Inflammatory macrophage treated with lipopolysaccharide for 1 hour (primary cell): ENCODE measurements around the gene FXYD5.
"Not testable (repeated sequence)": the region's sequence is repeated elsewhere in the genome, so short reads cannot be mapped to it uniquely, and the experiment has no call there.

Experiments
- DNase-seq, 2 donors: peaks; one replicate each; pipeline ENCODE4 v3.0.0-alpha.2; 2020 to 2022

FXYD5 gene

GRCh38 chr19:35120492-35120891 is 34.0 kb upstream of the FXYD5 start:
- DNase-seq: peak; percentile 88 to 97

GRCh38 chr19:35120898-35121297 is 33.6 kb upstream of the FXYD5 start:
- DNase-seq: peak in 1 of 2 donors; percentile 53

GRCh38 chr19:35122687-35123551 is 31.6 kb upstream of the FXYD5 start:
- DNase-seq: no peak

- peak; percentile 45 to 74 for DNase-seq
Measured at GRCh38 chr19:35123573-35123972, 31.0 kb upstream of the FXYD5 start.

GRCh38 chr19:35124098-35125060 is 30.2 kb upstream of the FXYD5 start:
- DNase-seq: peak; percentile 80 to 87

GRCh38 chr19:35125270-35125717 is 29.2 kb upstream of the FXYD5 start:
- DNase-seq: no peak

GRCh38 chr19:35125749-35126623 is 28.5 kb upstream of the FXYD5 start:
- DNase-seq: no peak

GRCh38 chr19:35126624-35126959 is 27.9 kb upstream of the FXYD5 start:
- no peak for DNase-seq

- no peak for DNase-seq
Measured at GRCh38 chr19:35127871-35128270, 26.7 kb upstream of the FXYD5 start.

GRCh38 chr19:35128398-35129057 is 26.0 kb upstream of the FXYD5 start:
- no peak for DNase-seq

GRCh38 chr19:35129724-35130274 is 24.7 kb upstream of the FXYD5 start:
- not testable (repeated sequence) for DNase-seq

GRCh38 chr19:35130761-35131720 is 23.5 kb upstream of the FXYD5 start:
- no peak for DNase-seq

GRCh38 chr19:35132254-35132653 is 22.3 kb upstream of the FXYD5 start:
- no peak for DNase-seq

- no peak for DNase-seq
Measured at GRCh38 chr19:35133826-35134225, 20.7 kb upstream of the FXYD5 start.

GRCh38 chr19:35134601-35135242 is 19.8 kb upstream of the FXYD5 start, which contains the start of gene LGI4:
TSS of gene LGI4 (minus strand) at chr19:35135059. CDS start at chr19:35134680, 379 bp downstream.
- no peak for DNase-seq

- peak in 1 of 2 donors; percentile 81 for DNase-seq
Measured at GRCh38 chr19:35135389-35135909, 19.1 kb upstream of the FXYD5 start.

- DNase-seq: no peak
Measured at GRCh38 chr19:35136231-35136630, 18.3 kb upstream of the FXYD5 start.

GRCh38 chr19:35136977-35137702 is 17.4 kb upstream of the FXYD5 start:
- no peak for DNase-seq
